GM19395 (cell line): ENCODE results near the gene TAF9B.
"Not testable (repeated sequence)": the region's sequence is repeated elsewhere in the genome, so short reads cannot be mapped to it uniquely, and the experiment has no call there.

Experiments
- ATAC-seq: cut with Tn5 transposase; IDR thresholded peaks from one replicate; pipeline ENCODE4 v1.9.1; 2021; ENCODE audit warnings: mild to moderate bottlenecking, moderate library complexity; ENCODE audit not compliant: unreplicated experiment

Gene TAF9B

DNA sequence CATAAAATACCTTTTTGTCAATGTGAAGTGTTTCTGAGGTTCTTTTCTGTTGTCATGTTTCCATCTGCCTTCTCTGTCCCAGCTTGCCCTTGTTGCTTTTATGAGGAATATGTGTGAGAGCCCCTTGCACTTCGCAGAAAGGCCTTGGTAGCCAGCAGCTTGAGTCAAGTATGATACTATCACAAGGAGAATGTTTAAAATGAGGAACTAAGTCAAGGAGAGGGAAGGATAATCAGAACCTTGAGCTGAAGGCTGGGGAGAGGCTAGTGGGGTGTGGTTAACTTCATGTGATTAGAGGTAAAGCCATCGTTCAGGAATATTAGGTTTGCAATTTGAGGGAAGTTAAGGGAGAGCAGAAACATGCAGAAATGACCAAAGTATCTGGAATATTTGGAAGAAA is 22.7 kb downstream of the TAF9B start:
- no peak for ATAC-seq

DNA sequence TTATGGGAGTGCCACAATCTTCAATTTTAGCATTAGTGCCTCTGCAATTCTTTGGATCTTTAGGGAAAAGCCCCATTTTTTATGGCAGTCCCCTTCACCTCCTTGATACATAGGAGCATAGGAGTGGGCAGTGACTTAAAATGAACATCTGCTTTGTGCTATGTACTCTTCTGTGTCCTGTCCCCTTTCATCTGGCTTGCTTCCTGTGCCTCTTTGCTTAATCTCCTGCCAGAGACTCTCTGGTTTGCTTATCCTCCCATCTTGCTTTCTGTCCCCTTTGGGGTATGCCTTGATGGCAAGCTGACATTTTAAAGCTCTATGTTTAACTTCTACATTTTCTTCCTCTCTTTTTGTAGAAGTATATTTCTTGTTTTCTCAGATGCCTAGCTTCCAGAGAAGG is 23.1 kb downstream of the TAF9B start:
- ATAC-seq, result no peak

DNA sequence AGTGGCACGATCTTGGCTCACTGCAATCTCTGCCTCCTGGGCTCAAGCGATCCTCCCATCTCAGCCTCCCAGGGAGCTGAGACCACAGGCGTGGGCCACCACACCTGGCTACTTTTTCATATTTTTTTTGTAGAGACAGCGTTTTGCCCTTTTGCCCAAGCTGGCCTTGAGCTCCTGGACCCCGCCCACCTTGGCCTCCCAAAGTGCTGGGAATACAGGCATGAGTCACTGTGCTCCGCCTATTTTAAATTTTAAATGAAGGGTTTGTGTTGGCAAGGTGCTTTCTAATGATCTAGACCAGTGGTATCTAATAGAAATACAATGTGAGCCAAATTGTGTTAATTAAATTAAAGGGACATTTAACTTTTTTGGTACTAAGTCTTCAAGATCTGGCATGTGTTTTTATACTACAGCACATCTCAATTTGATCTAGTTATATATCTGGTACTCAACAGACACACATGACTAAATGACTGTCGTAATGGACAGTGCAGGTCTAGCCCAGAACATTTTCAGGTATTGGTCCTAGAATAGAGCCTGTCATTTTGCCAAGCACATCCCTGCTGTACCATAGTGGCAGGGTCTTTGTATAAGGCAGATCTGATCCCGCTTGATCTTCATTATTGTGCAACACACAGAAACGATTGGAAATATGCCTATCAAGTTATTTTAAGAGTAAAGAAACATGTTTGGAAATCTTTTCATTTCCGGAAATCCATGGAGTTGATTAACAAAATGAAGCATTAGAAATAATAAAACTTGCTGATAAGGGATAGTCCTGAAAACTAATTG is 28.1 kb downstream of the TAF9B start:
- ATAC-seq, result no peak

DNA sequence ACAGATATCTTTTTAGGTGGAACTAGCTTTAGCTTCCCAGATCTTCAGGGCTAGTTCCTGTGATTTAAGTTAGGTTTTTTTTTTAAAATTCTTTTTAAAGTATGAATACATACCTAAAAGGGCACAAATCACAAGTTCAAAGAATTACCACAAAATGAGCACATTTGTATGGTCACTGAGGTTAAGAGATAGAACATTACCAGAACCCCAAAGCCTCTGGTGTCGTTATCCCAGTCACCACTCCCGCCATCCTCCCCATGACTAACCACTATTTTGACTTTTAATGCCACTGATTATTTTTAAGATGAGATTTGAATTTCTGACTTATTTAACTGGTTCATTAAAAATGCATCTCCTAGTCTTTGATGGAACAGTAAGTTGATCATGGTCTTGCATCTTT is 30.0 kb downstream of the TAF9B start:
- no peak for ATAC-seq

DNA sequence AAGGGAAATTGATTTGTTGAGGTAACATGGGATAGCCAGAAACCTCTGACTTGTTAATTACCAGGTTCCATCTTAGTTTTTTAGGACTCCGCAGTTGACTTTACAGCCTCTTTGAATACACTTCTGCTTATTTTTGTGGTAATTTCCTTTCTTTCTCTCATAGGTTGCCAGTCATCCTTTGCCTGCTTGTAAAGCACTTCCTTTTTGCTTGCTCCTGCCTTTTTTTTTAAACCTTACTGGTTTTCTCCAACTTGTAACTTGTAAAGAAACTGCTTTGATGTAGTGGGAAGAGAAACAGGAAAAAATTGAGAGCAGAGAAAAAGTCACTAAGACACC is 32.8 kb downstream of the TAF9B start:
- ATAC-seq, result no peak

DNA sequence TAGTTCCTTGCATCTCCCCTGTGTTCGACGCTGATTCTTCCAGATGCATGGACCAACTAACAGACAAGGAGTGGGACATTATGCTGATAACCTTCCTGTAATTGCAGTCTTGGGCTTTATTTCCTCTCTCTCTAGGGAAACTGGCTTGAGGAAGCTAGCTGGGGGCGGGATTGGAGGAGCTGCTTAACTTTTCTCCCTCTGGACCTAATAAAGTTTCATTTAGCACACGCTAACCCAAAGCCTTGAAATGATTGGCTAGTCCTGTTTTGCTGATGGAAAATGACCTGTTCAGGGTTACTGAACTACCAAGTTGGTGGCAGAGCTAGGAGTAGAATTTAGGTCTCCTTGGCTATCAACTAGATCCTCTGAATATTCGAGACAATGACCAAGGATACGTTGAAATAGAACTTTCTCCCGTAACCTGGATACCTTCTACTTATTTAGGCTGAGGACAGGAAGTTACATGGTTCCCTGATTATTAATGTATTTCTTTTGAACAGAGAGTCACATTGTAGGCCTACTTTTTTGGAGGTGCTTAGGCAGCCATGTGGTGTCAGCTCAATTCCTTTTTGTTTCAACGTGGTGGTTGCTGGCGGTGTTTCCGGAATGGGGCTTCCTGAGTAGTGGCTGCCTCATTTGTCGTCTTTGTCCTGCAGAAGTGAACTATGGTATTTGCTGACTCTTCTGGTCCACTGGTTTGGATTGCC is 33.4 kb downstream of the TAF9B start:
- no peak for ATAC-seq

DNA sequence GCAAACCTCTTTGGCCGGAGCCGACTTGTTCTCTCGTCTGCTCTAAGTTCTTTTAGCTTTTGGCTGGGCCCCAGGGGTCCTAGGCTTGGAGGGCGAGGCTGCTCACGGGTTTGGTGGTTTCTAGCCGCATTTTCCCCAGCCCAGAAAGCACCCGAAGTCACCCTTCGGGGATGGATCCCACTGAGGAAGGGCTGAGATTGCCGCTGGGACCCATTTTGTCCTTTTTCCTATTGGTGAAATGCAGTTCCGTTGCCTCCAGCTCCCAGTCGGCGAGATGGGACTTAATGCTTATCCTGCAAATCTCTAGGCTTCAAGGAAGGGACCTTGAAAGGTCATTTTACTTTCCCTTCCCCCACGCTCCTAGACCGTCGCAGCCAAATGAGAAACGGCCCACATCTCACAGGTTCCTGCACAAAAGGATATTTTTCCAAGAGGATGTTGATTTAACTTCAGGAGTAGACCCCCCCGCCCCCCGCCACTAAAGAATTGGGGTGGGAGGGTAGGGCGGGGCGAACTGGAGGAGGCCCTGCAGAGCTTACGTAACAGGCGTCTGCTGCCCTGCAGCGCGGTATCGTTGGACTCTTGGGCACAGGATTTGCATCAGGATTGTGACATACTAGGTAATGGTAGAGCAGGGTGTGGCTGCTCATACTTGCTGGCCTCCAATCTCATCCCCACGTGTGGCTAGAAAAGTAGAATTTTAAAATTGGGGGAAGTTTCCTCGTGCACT is 34.8 kb downstream of the TAF9B start:
- ATAC-seq, result peak; percentile 36

DNA sequence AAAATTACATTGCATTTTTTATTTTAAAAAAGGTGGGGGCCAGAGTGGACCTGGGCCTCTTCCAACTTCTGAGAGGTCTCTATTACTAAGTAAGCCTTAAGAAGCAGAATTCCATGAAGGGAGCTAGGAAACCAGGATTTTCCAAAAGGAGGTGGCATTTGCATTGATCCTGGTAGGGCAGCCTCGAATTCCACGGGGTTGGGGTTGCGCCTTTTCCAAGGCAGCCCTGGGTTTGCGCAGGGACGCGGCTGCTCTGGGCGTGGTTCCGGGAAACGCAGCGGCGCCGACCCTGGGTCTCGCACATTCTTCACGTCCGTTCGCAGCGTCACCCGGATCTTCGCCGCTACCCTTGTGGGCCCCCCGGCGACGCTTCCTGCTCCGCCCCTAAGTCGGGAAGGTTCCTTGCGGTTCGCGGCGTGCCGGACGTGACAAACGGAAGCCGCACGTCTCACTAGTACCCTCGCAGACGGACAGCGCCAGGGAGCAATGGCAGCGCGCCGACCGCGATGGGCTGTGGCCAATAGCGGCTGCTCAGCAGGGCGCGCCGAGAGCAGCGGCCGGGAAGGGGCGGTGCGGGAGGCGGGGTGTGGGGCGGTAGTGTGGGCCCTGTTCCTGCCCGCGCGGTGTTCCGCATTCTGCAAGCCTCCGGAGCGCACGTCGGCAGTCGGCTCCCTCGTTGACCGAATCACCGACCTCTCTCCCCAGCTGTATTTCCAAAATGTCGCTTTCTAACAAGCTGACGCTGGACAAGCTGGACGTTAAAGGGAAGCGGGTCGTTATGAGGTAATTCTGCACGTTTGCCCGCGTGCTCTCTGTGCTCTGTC is 35.6 kb downstream of the TAF9B start, which contains the start of gene PGK1:
Gene PGK1 (plus strand): TSS at position 626 of the 824 bp plus-strand sequence. CDS start 93 bp downstream, at position 719.
- peak; percentile 93 for ATAC-seq

DNA sequence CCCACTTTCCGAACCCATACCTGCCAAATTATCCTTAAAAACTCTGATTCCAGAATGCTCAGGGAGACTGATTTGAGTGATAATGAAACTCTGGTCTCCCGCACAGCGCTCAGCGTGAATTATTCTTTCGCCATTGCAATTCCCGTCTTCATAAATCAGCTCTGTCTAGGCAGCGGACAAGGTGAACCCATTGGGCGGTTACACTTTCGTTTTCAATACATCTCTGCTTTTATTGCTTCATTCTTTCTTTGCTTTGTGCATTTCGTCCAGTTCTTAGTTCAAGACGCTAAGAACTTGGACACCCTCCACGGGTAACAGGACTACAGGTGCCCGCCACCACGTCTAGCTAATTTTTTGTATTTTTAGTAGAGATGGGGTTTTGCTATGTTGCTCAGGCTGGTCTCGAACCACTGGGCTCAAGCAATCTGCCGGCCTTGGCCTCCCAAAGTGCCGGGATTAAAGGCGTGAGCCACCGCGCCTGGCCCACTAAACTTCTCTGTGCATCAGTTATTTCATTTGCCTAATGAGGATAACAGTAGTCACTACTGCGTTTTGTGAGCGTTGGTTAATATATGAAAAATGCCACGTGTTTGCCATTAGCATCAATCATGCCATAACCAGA is 36.3 kb downstream of the TAF9B start:
- no peak for ATAC-seq

DNA sequence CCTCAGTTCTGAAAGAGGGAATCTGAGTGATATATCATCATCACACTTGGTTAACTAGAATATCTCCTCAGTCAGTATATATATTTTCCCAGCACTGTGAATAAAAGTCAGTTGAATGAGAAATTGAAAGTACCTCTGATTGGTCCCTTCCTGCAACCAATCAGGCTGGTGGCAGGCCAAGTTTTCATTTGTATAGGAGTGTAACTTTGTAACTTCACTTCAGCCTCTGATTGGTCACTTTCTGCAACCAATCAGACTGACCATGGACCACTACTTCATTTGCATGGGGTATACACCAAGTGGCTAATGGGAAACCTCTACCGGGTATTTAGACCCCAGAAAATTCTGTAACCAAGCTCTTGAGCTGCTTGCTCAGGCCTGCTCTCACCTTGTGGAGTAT is 37.4 kb downstream of the TAF9B start:
- ATAC-seq, result no peak

DNA sequence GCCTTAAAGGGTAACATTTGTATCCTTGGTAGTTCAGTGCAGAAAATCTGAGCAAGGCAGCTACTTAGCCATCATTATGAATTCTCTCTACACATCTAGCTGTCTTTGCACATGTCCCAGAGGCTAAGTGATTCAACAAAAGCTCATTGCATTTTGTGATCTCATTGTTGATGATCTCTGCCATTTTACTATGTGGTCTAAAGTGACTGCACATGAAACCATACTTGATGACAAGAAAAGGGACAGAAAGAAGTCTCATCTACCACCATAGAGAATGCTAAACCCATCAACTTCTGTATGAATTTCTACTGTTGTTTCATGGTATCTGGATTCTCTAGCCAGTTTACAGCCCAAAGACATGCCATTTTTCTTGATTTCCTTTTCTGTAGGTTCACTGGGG is 41.3 kb downstream of the TAF9B start:
- no peak for ATAC-seq

DNA sequence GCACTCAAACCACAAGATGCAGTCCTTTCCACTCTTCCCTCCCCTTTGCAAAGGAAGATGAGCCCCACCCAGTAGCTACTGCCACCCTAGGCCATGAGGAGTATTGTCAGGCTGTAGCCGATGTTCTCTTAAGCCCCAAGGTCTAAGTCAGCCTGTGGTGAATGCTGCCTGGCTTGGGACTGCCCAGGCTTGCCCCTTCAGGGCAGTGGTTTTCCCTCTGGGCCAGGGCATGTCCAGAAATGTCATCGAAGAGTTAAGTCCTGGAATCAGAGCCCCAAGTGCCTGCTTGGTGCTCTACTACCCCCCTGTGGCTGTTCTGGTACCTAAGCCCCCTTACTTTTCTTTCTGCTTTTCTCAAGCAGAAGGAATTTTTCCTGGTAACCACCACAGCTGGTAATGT is 47.2 kb downstream of the TAF9B start:
- ATAC-seq, result peak; percentile 82

DNA sequence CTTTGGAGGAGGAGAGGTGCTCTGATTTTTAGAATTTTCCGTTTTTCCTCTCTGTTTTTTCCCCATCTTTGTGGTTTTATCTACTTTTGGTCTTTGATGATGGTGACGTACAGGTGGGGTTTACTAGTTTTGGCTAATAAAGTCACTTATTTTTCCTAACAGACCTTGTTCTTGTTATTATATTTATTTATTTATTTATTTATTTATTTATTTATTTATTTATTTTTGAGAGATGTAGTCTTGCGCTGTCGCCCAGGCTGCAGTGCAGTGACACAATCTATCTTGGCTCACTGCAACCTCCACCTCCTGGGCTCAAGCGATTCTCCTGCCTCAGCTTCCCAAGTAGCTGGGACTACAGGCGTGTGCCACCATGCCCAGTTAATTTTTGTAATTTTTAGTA is 58.0 kb downstream of the TAF9B start:
- ATAC-seq, result not testable (repeated sequence)
